GM18909 (cell line): ENCODE data around the gene GBX1.

Source experiments
- ATAC-seq: cut with Tn5 transposase; IDR thresholded peaks from one replicate; pipeline ENCODE4 v1.9.1; 2021; ENCODE audit warnings: mild to moderate bottlenecking; ENCODE audit not compliant: unreplicated experiment, poor library complexity

GBX1 gene

GRCh38 chr7:151129117-151129959, 38.2 kb downstream of the GBX1 start:
- ATAC-seq = no peak

- no peak for ATAC-seq
These were observed 38.8 kb downstream of the GBX1 start for GRCh38 chr7:151128716-151129115.

GRCh38 chr7:151128144-151128543, 39.4 kb downstream of the GBX1 start:
- ATAC-seq = no peak

- ATAC-seq = no peak
These were observed 40.9 kb downstream of the GBX1 start for GRCh38 chr7:151126491-151127137.

GRCh38 chr7:151125846-151126481, 41.5 kb downstream of the GBX1 start:
- ATAC-seq = no peak

GRCh38 chr7:151125470-151125845, 42.0 kb downstream of the GBX1 start:
- ATAC-seq = no peak

GRCh38 chr7:151124899-151125399, 42.5 kb downstream of the GBX1 start:
- ATAC-seq = no peak

GRCh38 chr7:151124481-151124880, 43.0 kb downstream of the GBX1 start:
- no peak for ATAC-seq

GRCh38 chr7:151123822-151124464, 43.6 kb downstream of the GBX1 start:
- ATAC-seq = peak; percentile 85

- no peak for ATAC-seq
These were observed 44.2 kb downstream of the GBX1 start for GRCh38 chr7:151123158-151123821.

GRCh38 chr7:151122796-151123157, 44.7 kb downstream of the GBX1 start:
- no peak for ATAC-seq

GRCh38 chr7:151122276-151122675, 45.2 kb downstream of the GBX1 start:
- ATAC-seq = no peak

- no peak for ATAC-seq
These were observed 45.9 kb downstream of the GBX1 start for GRCh38 chr7:151121380-151122170.

- no peak for ATAC-seq
These were observed 46.6 kb downstream of the GBX1 start for GRCh38 chr7:151120896-151121295.

GRCh38 chr7:151119902-151120301, 47.6 kb downstream of the GBX1 start:
- no peak for ATAC-seq

- no peak for ATAC-seq
These were observed 48.5 kb downstream of the GBX1 start for GRCh38 chr7:151119055-151119415.

- ATAC-seq = no peak
These were observed 49.1 kb downstream of the GBX1 start for GRCh38 chr7:151118108-151119054.

- no peak for ATAC-seq
These were observed 49.9 kb downstream of the GBX1 start for GRCh38 chr7:151117565-151117964.
